GM18909 (cell line): ENCODE results near the gene PTPRE.

Experiments
- ATAC-seq: cut with Tn5 transposase; IDR thresholded peaks from one replicate; pipeline ENCODE4 v1.9.1; 2021; ENCODE audit warnings: mild to moderate bottlenecking; ENCODE audit not compliant: unreplicated experiment, poor library complexity

Gene PTPRE, protein sequence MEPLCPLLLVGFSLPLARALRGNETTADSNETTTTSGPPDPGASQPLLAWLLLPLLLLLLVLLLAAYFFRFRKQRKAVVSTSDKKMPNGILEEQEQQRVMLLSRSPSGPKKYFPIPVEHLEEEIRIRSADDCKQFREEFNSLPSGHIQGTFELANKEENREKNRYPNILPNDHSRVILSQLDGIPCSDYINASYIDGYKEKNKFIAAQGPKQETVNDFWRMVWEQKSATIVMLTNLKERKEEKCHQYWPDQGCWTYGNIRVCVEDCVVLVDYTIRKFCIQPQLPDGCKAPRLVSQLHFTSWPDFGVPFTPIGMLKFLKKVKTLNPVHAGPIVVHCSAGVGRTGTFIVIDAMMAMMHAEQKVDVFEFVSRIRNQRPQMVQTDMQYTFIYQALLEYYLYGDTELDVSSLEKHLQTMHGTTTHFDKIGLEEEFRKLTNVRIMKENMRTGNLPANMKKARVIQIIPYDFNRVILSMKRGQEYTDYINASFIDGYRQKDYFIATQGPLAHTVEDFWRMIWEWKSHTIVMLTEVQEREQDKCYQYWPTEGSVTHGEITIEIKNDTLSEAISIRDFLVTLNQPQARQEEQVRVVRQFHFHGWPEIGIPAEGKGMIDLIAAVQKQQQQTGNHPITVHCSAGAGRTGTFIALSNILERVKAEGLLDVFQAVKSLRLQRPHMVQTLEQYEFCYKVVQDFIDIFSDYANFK

DNA sequence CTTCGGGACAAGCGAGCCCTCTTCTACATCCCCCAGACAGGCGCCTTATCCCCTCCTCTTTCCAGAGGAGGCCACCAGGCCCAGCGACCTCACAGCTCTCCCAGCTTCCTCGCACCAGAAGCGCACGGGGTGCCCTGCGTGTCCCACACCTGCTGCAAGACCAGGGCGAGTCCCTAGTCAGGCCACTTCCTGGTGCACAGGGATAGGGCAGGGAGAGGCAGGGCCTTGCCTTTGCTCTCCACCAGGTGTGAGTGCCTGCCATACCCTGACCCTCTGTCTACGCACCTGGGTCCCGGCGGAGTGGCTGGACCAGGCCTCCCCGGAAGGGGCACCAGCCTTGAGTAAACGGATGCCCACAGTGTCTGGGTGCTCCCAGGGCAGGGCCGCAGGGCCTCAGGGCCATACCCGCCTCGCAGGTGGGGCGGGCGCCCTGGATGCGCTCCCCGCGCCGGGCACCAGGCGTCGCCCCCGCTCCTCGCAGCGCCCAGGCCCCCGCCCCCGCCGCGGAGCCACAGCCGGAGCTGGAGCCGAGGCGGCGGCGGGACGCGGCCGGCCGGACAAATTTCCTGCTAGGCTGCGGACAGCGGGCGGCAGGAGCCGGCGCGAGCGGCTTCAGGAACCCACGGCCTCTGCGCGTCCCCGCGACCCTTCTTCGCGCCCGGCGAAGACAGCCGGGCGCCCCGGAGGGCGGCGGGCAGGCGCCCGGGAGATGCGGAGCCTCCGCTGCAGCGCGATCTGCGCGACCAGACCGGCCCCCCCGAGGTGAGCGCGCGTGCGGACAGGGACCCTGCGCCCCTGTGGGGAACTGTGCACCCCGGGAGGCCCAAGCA is at the start of gene PTPRE:
PTPRE (plus strand) TSS at position 556 of the 830 bp plus-strand sequence. CDS start 133,779 bp downstream, outside the sequence.
- ATAC-seq = peak; percentile 94

DNA sequence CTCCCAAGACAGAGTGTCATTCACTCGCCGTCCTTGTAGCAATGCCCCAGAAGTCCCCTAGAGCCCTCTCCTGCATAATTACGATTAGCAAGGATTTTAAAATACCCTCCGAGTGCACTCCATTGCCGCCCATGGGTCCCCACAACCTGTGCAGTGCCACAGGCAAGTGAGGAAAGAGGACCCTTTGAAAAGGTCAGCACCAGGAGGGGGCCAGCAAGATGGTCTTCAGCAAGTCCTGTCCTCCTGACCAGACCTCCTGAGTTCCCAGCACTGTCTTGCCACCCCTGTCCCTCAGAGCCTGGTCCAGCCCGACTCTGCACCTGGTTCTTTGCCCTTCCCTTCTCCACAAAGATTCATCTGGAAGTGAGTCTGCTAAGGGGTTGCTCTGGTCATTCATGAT is 46.3 kb upstream of the PTPRE start:
- ATAC-seq = no peak

DNA sequence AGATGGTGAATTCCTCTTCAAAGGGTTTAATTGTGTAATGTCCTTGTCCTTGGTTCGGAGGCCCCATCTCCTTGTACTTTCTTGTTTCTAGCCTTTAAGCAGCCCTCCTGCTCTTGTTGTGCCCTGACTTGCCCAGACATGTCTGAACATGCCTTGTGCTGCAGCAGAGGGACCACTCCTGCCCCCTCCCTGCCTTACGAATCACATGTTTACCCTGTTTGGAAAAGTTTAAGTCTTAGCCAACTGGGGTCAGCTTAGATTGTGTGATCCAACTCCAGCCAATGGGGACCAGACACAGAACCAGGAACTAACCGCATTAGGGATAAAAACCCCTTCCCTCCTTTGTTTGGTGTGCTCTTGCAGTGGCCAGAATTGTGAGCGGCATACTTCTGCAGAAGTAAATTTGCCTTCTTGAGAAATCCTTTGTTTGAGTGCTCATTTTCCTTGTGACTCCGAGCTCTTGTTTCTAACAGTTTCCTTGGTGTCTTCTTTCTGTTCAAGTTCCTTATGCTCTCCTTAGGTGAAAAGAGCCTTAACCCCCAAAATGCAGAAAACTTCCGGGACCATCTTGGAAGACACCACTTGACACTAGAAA is 43.6 kb upstream of the PTPRE start:
- no peak for ATAC-seq

DNA sequence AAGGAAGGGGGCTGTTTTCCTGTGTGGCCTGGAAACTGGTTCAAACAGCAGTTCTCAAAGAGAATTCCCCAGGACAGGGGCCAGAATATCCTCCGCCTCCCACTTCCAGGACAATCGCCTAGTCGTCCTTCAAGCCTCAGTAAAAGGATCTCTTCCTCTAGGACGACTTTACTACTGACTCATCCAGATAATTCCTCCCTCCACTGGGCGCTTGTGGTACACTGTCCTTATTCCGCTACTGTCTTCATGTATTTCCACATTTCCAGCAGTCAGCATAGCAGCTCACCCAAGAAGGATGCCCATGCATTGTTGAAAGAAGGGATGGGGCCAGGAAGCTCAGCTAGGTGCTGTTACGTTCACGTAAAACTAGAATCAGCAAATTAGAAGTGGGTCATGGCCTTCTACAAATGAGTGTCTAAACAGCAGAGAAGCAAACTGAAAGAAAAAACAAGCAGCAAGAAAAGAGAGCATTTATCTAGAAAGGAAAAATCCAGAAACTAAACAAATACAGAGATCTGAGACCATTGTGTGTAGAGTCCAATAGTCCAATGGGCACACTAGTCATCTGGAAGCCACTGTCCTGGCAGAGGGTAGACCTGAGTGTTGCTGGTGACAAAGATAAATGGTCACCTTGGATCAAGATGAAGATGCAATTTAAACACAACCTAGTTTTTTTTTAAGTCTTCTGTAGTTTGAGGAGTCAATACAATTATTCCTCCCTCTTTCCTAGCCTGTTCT is 40.5 kb upstream of the PTPRE start:
- no peak for ATAC-seq

DNA sequence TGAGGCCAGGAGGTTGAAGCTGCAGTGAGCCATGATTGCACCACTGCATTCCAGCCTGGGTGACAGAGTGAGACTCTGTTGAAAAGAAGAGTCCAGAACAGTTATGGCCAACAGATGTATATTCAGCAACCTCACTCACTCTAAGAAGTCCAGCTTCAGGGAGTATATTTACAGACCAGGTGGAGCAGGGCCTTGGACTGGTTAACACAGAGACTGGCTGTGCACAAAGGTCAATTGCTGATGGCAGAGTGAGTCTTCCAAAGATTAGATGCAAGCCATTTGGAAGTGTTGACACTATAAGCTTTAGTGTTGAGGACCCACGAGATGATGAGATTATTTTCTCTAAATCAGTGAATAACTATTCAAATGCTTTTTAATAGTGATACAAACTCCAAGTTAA is 39.1 kb upstream of the PTPRE start:
- no peak for ATAC-seq

DNA sequence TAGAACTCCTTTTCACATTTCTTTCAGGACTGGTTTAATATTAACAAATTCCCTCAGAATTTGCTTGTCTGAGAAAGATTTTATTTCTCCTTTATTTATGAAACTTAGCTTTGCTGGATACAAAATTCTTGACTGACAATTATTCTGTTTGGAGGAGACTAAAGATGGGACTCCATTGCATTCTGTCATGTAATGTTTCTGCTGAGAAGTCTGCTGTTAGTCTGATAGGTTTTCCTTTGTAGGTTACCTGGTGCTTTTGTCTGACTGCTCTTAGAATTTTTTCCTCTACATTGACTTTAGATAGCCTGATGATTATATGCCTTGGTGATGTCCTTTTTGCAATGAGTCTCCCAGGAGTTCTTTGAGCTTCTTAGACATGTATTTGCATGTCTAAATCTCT is 37.6 kb upstream of the PTPRE start:
- ATAC-seq = no peak

DNA sequence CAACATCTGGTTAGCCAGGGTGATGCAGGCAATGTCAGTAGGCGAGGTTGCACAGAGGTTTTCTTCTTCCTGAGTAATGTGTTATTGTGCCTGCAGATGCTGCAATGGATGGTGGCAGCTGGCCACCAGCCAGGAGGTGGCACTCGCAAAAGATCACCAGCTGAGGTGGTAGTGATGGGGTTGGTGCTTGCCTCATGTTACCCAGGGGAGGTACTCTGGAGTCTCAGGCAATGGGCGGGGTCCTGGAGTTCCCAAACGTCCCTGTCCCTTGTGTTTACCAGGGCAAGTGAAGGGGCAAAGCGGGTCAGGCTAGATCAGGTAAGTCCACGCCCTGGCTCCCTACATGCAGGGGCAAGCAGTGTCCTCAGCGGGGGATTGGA is 35.3 kb upstream of the PTPRE start:
- no peak for ATAC-seq

DNA sequence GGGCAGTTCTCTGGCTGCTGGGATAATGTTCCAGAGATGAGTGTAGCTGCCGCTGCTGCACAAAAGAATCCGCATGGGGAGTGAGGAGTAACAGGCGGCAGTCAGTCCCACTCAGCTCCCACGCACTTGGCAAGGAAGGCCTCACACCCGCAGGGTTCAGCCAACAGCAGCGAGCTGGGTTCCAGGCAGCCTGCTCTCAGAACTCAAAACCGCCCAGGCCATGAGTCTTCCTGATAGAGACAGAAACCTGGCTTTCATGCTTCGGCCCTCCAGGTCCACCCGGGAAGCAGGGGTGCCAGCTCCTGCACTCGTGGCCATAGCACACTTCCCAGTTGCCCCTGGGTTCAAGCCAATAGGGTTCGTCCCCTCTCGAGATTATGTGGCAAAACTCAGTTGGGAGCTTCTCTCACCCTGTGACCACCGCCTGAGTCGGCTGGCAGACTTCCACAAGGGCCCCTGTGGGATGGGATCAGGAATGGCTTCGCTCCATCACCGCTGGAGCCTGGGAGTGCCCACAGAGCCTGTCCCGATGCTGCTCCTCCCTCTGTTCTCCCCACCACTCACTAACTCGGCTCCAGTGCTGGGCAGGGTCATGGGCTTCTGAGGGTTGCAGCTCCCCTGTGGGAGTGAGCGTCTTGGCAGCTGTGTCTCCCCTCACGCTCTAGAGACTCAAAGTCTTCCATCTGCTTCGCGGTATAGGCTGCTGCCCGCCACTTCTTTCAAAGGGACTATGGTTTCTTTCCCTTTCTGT is 34.7 kb upstream of the PTPRE start:
- no peak for ATAC-seq

DNA sequence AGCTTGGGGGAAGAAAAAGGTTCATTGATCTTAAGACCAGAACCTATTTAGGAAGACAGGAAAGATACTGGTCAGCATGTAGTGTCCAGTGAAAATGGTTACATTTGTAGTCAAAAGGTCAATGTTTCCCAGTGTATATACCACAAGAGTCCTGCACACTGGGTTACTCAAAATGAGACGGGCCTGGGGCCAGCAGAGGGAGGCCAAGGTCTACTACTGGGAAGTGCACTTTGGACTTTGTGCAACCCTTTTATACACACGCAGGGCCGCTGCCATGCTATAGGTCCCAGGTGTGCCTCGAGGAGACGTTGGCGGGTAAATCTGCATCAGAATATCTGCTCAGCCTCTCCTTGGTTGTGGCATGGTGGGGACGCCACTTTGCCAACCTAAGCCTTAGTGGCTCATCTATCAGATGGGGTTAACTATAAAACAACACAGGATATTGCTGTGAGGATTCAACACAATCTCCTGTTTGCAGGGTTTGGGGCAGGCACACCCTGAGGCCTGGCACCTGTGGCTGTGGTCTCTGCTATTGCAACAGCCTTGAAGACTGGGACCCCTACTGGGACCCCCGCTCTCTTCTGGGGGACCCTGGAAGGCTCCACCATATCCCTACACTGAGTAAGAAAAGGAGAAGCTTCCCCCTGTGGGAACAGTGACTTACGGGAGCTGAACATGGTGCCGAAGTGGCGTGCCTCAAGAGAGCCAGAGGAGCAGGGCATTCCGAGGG is 33.9 kb upstream of the PTPRE start:
- no peak for ATAC-seq

DNA sequence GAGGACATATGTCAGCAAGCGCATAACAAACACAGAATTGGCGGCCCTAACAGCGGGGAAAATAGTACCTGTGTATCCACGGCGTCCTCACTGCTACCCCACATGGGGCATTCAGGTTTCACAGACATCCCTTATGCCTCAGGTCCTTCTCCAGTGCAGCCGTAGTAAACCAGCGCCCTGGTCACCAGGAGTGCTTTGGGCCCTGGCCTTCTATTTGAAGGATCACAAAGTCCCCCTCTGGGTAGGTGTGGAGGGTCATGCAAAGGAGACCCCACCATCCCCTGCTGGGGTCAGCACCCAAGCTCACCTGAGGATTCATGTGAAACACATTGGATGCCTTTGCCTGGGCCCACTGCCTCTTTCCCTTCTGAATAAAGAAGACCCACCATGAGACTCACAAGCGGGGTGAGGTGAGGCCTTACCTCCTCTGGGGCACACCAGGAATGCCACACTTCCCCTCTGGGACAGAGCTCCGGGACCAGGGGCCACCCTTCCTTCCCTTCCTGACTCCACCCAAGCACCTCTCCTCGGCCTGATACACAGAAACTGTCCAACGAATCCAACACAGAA is 32.9 kb upstream of the PTPRE start:
- ATAC-seq = no peak

DNA sequence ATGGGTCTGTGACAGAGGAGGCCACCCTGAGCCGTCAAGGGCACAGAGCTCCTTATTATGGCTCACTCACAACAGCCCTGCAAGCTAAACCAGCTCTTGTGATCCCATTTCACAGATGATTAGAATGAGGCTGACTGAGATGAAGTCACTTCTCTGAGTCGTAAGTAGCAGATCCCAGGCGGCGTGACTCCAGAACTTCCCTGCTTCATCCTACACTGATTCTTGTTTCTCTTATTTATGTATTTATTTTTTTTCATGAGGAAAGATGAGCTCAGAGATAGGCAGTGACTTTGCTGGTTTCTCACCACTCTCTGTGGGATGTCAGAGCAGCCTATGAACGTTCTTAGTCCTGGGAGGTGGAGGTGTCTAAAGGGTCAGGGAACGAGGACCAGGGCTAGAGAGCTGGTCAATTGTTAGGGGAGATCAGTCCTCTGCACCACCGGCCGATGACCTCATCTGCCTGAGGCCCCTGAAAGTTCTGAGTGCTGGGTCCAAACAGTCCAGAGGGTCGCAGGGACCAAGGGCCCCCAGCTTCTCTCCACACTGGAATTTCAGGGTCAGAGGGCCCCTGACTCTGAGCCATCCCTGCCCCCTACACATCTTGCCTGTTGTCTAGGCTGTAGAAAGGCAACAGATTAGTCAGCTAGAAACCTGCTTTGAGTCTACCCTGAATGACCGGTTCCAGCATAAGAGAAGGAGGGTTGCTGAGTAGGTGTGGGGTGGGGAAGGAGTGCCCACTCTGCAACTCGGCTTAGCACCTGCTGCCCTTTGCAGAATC is 32.0 kb upstream of the PTPRE start:
- ATAC-seq = no peak

DNA sequence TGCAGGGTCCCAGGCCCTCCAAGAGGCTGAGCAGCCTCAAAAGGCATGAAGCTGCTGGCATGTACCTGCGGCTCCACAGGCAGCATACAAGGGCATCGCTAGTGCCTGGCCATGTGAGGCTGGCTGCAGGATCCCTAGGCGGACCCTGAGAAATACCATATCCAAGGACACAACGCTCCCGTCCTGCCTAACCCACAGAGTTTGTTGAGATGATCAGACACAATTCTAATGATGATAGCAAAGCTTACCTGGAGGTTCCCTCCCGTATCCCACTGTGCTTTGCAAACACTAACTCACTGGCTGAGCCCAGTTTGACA is 31.5 kb upstream of the PTPRE start:
- ATAC-seq = no peak

DNA sequence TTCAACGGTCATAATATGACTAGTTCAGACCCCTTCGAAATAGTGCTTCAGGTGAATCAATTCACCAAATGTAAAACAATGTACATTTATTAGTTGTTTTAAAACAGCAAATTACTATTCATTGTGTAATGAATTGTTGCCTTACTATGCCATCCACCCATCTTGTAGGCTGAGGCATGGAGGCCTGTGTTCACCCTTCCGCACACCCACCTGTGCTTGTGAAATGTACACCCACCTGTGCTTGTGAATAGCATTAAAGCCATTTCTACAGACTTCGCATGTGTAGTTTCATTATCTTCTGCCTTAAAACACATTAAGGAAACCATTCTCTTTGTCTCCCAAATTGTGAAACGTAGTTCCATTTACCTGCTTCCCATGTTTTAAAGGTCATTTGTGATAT is 31.0 kb upstream of the PTPRE start:
- ATAC-seq = no peak

DNA sequence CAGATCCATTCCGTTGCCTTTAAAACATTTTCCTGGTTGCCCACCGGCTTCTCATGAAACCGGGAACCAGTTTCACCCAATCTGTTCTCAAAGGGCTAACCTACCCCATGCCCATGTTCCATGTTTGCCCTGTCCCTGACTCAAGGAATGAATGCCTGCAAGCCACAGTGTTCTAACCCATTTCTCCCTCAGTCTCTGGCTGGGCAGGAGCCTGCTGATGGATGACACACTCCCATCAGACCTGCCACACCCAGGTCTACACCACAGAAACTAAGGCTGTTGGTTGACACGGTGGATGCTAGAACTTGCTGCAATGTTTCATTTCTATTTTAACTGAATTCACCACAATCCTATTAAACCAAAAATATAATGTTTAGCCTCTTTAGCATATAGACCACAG is 29.8 kb upstream of the PTPRE start:
- ATAC-seq = no peak

DNA sequence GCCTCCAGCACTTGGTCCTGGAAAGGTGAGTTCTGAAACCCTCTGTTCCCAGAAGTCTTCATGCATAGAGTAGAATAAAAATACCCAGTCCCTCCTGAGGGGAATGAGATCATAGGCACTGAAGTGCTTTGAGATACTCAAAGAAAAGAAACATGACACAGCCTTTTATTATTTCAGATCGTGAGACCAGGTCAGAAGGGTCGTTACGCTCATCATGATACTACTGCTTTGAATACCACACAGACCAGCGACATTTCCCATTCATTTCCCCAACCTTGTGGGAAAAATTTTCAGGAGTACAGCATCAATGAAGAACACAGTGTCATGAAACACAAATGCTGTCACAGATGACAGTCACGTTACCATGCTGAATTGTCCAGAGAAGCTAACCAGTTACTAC is 29.2 kb upstream of the PTPRE start:
- ATAC-seq = no peak

DNA sequence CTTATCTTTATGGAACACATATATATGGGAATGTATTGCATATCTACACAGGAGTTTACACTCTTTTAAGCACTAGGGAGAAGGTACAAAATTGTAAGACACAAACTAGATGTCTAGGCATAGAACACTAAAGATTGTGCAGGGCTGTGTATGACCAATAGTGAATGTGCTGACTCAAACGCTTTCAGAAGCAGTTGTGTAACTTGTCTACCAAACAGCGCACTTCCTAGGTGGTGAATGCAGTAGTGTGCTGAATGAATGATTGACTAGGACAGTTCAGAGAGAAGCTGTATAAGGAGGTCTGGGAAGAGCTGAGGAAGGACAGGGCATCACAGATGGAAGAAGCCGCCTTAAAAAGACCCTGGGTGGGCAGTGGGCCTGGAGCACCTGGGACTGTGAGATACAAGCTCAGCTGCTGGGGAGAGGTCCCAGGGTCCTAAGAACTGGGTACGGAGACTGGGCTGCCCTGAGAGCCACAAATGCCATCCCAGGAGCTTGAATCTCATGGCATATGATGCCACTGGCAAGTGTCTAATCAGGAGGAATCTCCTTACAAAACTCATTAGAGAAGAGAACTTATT is 28.3 kb upstream of the PTPRE start:
- no peak for ATAC-seq

DNA sequence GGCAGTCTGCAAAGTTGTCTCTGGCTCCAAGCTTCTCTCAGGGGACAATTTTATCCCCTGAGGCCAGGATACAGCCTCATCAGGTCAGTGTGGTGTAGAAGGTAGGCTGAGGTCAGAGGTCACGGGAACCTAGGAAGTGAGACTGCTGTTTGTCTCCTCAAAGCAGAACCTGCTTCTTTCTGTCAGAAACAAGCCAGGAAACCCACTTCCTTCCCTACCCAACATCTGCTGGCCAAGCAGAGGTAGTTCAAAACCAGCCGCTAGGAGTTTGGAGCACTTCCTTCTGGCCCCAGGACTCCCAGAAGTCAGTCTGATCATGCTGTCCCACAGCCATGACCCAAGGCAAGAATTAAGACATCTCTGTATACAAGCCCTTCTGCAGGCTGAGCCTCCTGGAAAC is 26.3 kb upstream of the PTPRE start:
- ATAC-seq = no peak
